Keratinocyte (primary cell): ENCODE data around the gene ZMYM2.

ENCODE experiments used
- CTCF ChIP-seq, 3 experiments: IDR thresholded peaks in 1 of 3; conservative IDR thresholded peaks in 1 of 3; optimal IDR thresholded peaks in 1 of 3; 2 replicates in 2 of 3; 3 replicates in 1 of 3; pipeline versions ENCODE3 to v1.5.1; 2011; ENCODE audit warnings: low read length in 3 of 3, mild to moderate bottlenecking in 3 of 3, moderate library complexity in 2 of 3, control low read depth in 1 of 3, inconsistent platforms in 1 of 3; ENCODE audit not compliant: insufficient read depth in 2 of 3; ENCODE audit errors: extremely low read depth in 1 of 3
- EZH2 ChIP-seq: IDR thresholded peaks from one replicate; pipeline ENCODE4 v1.6.1; 2012; ENCODE audit warnings: inconsistent platforms, mild to moderate bottlenecking, low read length, moderate library complexity

GRCh38 chr13:20045950-20046548 lies 87.5 kb downstream of the ZMYM2 start:
- TF ChIP-seq CTCF (optimal IDR thresholded peaks at IDR 0.05 in 1 of 3, IDR thresholded peaks at IDR 0.05 in 1 of 3, conservative IDR thresholded peaks at IDR 0.05 in 1 of 3; ENCODE audit: extremely low read depth in 1 of 3, insufficient read depth in 2 of 3, low read length in 3 of 3): no peak
- TF ChIP-seq EZH2: no peak
